HepG2 (cell line): ENCODE results near the gene MIDN. TPM values are rescaled to one million over a fixed set of nuclear protein-coding genes. Genes with fewer than 3 reads are reported as not detected.

ENCODE experiments used
- CEBPG ChIP-seq: IDR thresholded peaks from 2 replicates; pipeline ENCODE4 v1.6.1; 2016
- NFKBIZ ChIP-seq: IDR thresholded peaks from 2 replicates; pipeline ENCODE4 v1.6.1; 2018; ENCODE audit warnings: missing genetic modification reagents, missing compliant biosample characterization
- PHB2 ChIP-seq: fragments of 450-650 bp; IDR thresholded peaks from 2 replicates; pipeline ENCODE4 v1.6.1; 2018; ENCODE audit not compliant: partially characterized antibody
- POLR2AphosphoS2 ChIP-seq: IDR thresholded peaks from 2 replicates; pipeline ENCODE4 v1.6.1; 2011; ENCODE audit warnings: low read depth, low read length, improper control_type of control experiment
- RFXAP ChIP-seq: sonication (generic); formaldehyde crosslinking; IDR thresholded peaks from 2 replicates; pipeline ENCODE4 v1.4.0; 2020; ENCODE audit warnings: missing genetic modification reagents, borderline replicate concordance
- SNAI1 ChIP-seq: sonication (generic); formaldehyde crosslinking; IDR thresholded peaks from 2 replicates; pipeline ENCODE4 v1.5.0; 2020; ENCODE audit warnings: mild to moderate bottlenecking, missing genetic modification reagents, borderline replicate concordance
- SP2 ChIP-seq: sonication (generic); formaldehyde crosslinking; IDR thresholded peaks from 2 replicates; pipeline ENCODE4 v1.5.1; 2020; ENCODE audit warnings: mild to moderate bottlenecking, missing genetic modification reagents
- ZMYM3 ChIP-seq: sonication (generic); formaldehyde crosslinking; IDR thresholded peaks from 2 replicates; pipeline ENCODE4 v1.5.1; 2020; ENCODE audit warnings: mild to moderate bottlenecking, missing genetic modification reagents
- ZNF121 ChIP-seq: sonication (generic); formaldehyde crosslinking; IDR thresholded peaks from 2 replicates; pipeline ENCODE4 v1.5.0; 2020; ENCODE audit warnings: mild to moderate bottlenecking, missing genetic modification reagents
- ZNF124 ChIP-seq: sonication (generic); formaldehyde crosslinking; IDR thresholded peaks from 2 replicates; pipeline ENCODE4 v1.4.0; 2020; ENCODE audit warnings: missing genetic modification reagents
- ZNF138 ChIP-seq: sonication (generic); formaldehyde crosslinking; IDR thresholded peaks from 2 replicates; pipeline ENCODE4 v1.5.0; 2020; ENCODE audit warnings: mild to moderate bottlenecking, low read depth, missing genetic modification reagents
- ZNF205 ChIP-seq: IDR thresholded peaks from 2 replicates; pipeline ENCODE4 v1.6.1; 2018; ENCODE audit warnings: missing biosample characterization, missing genetic modification reagents
- ZNF33A ChIP-seq: sonication (generic); formaldehyde crosslinking; IDR thresholded peaks from 2 replicates; pipeline ENCODE4 v1.5.1; 2020; ENCODE audit warnings: missing genetic modification reagents, mild to moderate bottlenecking, moderate library complexity, borderline replicate concordance
- ZNF564 ChIP-seq: sonication (generic); formaldehyde crosslinking; IDR thresholded peaks from 2 replicates; pipeline ENCODE4 v1.8.1; 2023; ENCODE audit warnings: mild to moderate bottlenecking, missing genetic modification reagents
- ZNF644 ChIP-seq: IDR thresholded peaks from 2 replicates; pipeline ENCODE4 v1.6.1; 2016; ENCODE audit warnings: low read depth
- ZNF788 ChIP-seq: sonication (generic); formaldehyde crosslinking; IDR thresholded peaks from 2 replicates; pipeline ENCODE4 v1.5.0; 2020; ENCODE audit warnings: mild to moderate bottlenecking, missing genetic modification reagents, borderline replicate concordance
- polyA plus RNA-seq, 8 experiments: library from polyadenylated mRNA; depleted of rRNA in 3 of 8; stranded (reverse) in 7 of 8; unstranded in 1 of 8; fragments of >200 nt; fragmentation: Illumina TruSeq in 4 of 8; extraction: Trizol in 4 of 8; gene quantifications; 2 replicates each; pipeline versions ENCODE4 v1.2.1 to v1.2.3, GENCODE V29; 2011 to 2016; ENCODE audit warnings: low read depth in 4 of 8, missing spikeins in 1 of 8, mixed read lengths in 1 of 8; ENCODE audit not compliant: insufficient read depth in 1 of 8
- total RNA-seq, 5 experiments: library from RNA; depleted of rRNA; stranded (reverse); fragments of >200 nt; fragmentation: Illumina TruSeq; extraction: Trizol; gene quantifications; 2 replicates each; pipeline ENCODE4 v1.2.3, GENCODE V29; 2016; ENCODE audit warnings: low read depth in 1 of 5
- TF ChIP-seq, protein P1 (sequence below): IDR thresholded peaks from 2 replicates; pipeline ENCODE4 v1.6.1; 2016; ENCODE audit warnings: missing compliant biosample characterization, missing genetic modification reagents, borderline replicate concordance
- TF ChIP-seq, protein P2 (sequence below): sonication (generic); formaldehyde crosslinking; conservative IDR thresholded peaks from 2 replicates; pipeline ENCODE4 v1.5.0; 2020; ENCODE audit warnings: missing genetic modification reagents
- TF ChIP-seq, protein P3 (sequence below): sonication (generic); formaldehyde crosslinking; IDR thresholded peaks from 2 replicates; pipeline ENCODE4 v1.8.0; 2022; ENCODE audit warnings: mild to moderate bottlenecking, missing genetic modification reagents, borderline replicate concordance
- TF ChIP-seq, protein P4 (sequence below): sonication (generic); formaldehyde crosslinking; conservative IDR thresholded peaks from 2 replicates; pipeline ENCODE4 v1.4.0; 2020; ENCODE audit warnings: missing genetic modification reagents

Gene MIDN
- total and polyA plus RNA-seq, 2 of the 13 experiments (the other 11 are each of a cell fraction or from before 2014, with no cell fraction given) = 8.4 to 18.0 TPM

DNA sequence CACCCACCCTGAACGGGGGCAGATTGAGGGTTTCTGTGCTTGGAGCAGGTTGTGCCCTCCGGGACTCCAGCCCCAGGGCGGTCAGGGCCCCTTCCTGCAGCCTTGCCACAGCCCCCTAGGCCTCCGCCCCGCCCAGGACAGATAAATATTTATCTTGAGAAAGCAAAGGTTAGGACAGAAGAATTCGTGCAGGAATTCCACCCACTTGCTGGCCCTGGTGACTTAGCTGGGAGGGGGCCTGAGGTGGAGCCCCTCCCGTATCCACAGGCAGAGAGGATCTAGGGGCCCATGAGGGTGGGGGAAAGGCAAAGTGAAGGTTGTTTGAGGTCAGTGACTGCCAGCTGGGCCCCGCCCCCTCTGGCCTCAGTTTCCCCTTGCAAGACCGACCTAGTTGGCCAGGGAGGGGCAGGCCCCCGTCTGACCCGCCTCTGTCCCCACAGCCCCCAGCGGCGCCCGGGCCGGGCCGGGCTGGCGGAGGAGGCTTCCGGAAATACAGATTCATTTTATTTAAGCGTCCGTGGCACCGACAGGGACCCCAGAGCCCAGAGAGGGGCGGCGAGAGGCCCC lies 5.2 kb downstream of the MIDN start (continued):
- TF ChIP-seq, protein P1, sequence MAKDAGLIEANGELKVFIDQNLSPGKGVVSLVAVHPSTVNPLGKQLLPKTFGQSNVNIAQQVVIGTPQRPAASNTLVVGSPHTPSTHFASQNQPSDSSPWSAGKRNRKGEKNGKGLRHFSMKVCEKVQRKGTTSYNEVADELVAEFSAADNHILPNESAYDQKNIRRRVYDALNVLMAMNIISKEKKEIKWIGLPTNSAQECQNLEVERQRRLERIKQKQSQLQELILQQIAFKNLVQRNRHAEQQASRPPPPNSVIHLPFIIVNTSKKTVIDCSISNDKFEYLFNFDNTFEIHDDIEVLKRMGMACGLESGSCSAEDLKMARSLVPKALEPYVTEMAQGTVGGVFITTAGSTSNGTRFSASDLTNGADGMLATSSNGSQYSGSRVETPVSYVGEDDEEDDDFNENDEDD (CRISPR knock-in tag) = no peak
- TF ChIP-seq NFKBIZ (CRISPR knock-in tag) = no peak; the same call in 1 of the 2 replicates
- TF ChIP-seq ZNF564 = 0 out of 2 replicates have a peak, but pooled peaks have one; percentile 35
- TF ChIP-seq, protein P2, sequence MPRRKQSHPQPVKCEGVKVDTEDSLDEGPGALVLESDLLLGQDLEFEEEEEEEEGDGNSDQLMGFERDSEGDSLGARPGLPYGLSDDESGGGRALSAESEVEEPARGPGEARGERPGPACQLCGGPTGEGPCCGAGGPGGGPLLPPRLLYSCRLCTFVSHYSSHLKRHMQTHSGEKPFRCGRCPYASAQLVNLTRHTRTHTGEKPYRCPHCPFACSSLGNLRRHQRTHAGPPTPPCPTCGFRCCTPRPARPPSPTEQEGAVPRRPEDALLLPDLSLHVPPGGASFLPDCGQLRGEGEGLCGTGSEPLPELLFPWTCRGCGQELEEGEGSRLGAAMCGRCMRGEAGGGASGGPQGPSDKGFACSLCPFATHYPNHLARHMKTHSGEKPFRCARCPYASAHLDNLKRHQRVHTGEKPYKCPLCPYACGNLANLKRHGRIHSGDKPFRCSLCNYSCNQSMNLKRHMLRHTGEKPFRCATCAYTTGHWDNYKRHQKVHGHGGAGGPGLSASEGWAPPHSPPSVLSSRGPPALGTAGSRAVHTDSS = no peak
- 0 out of 2 replicates have a peak, but pooled peaks have one; percentile 40 for TF ChIP-seq SNAI1
- TF ChIP-seq ZMYM3 (CRISPR knock-in tag) = no peak
- TF ChIP-seq ZNF788 (CRISPR knock-in tag) = peak; percentile 65; the same call in 1 of the 2 replicates
- peak; percentile 27; the same call in 1 of the 2 replicates for TF ChIP-seq SP2 (CRISPR knock-in tag)
- no peak for TF ChIP-seq ZNF138 (CRISPR knock-in tag)
- TF ChIP-seq, protein P3, sequence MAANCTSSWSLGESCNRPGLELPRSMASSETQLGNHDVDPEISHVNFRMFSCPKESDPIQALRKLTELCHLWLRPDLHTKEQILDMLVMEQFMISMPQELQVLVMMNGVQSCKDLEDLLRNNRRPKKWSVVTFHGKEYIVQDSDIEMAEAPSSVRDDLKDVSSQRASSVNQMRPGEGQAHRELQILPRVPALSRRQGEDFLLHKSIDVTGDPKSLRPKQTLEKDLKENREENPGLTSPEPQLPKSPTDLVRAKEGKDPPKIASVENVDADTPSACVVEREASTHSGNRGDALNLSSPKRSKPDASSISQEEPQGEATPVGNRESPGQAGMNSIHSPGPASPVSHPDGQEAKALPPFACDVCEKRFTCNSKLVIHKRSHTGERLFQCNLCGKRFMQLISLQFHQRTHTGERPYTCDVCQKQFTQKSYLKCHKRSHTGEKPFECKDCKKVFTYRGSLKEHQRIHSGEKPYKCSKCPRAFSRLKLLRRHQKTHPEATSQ (CRISPR knock-in tag) = no peak
- TF ChIP-seq POLR2AphosphoS2 = no peak; the same call in 1 of the 2 replicates
- no peak for TF ChIP-seq ZNF124 (CRISPR knock-in tag)
- TF ChIP-seq ZNF33A (CRISPR knock-in tag) = no peak
- TF ChIP-seq ZNF121 (CRISPR knock-in tag) = no peak
- no peak for TF ChIP-seq ZNF205 (CRISPR knock-in tag)
- no peak for TF ChIP-seq PHB2
- TF ChIP-seq, protein P4, sequence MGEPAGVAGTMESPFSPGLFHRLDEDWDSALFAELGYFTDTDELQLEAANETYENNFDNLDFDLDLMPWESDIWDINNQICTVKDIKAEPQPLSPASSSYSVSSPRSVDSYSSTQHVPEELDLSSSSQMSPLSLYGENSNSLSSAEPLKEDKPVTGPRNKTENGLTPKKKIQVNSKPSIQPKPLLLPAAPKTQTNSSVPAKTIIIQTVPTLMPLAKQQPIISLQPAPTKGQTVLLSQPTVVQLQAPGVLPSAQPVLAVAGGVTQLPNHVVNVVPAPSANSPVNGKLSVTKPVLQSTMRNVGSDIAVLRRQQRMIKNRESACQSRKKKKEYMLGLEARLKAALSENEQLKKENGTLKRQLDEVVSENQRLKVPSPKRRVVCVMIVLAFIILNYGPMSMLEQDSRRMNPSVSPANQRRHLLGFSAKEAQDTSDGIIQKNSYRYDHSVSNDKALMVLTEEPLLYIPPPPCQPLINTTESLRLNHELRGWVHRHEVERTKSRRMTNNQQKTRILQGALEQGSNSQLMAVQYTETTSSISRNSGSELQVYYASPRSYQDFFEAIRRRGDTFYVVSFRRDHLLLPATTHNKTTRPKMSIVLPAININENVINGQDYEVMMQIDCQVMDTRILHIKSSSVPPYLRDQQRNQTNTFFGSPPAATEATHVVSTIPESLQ (CRISPR knock-in tag) = no peak
- TF ChIP-seq RFXAP (CRISPR knock-in tag) = no peak
- no peak for TF ChIP-seq CEBPG (CRISPR knock-in tag)
- TF ChIP-seq ZNF644 (CRISPR knock-in tag) = no peak
